NCI-H1105 (cell line): Measurements from ENCODE around the gene OCEL1.

Experiments
- DNase-seq: peaks from one replicate; lab custom pipeline; 2025; lab: John Stamatoyannopoulos, UW

OCEL1 gene

GRCh38 chr19:17210296-17210695 lies 15.7 kb upstream of the OCEL1 start:
- DNase-seq, result no peak

- DNase-seq, result no peak
Observed at GRCh38 chr19:17211547-17212446, 14.2 kb upstream of the OCEL1 start.

GRCh38 chr19:17213334-17213733 lies 12.7 kb upstream of the OCEL1 start:
- no peak for DNase-seq

- DNase-seq, result no peak
Observed at GRCh38 chr19:17214508-17215126, 11.4 kb upstream of the OCEL1 start.

- peak; percentile 92 for DNase-seq
Observed at GRCh38 chr19:17215127-17215971, 10.7 kb upstream of the OCEL1 start, which contains the start of gene USE1. USE1 (plus strand) TSS chr19:17215357; CDS start chr19:17215406, 49 bp downstream.

- no peak for DNase-seq
Observed at GRCh38 chr19:17216058-17216670, 9.9 kb upstream of the OCEL1 start.

- no peak for DNase-seq
Observed at GRCh38 chr19:17219286-17219685, 6.7 kb upstream of the OCEL1 start.

GRCh38 chr19:17220207-17220758 lies 5.7 kb upstream of the OCEL1 start:
- DNase-seq, result no peak

GRCh38 chr19:17225053-17225452 lies 973 bp upstream of the OCEL1 start:
- no peak for DNase-seq

GRCh38 chr19:17227798-17228367 lies 1.9 kb downstream of the OCEL1 start:
- no peak for DNase-seq

- DNase-seq, result no peak
Observed at GRCh38 chr19:17229890-17230289, 3.9 kb downstream of the OCEL1 start.

- DNase-seq, result no peak
Observed at GRCh38 chr19:17232258-17232657, 6.2 kb downstream of the OCEL1 start.

GRCh38 chr19:17234911-17235299 lies 8.9 kb downstream of the OCEL1 start:
- DNase-seq, result peak; percentile 60

GRCh38 chr19:17235300-17235970 lies 9.4 kb downstream of the OCEL1 start:
- DNase-seq, result peak; percentile 62

GRCh38 chr19:17235971-17236777 lies 10.1 kb downstream of the OCEL1 start:
- peak; percentile 54 for DNase-seq

GRCh38 chr19:17236811-17237543 lies 11.0 kb downstream of the OCEL1 start:
- DNase-seq, result peak; percentile 19

GRCh38 chr19:17237747-17238706 lies 12.0 kb downstream of the OCEL1 start:
- DNase-seq, result no peak
